ENCODE data around the gene LPO. TPM values are rescaled to one million over a fixed set of nuclear protein-coding genes. Genes with fewer than 3 reads are reported as not detected.

Gene LPO
- total RNA-seq, 1 donor from 2014 or later, result not detected

Other genes with a start within 250 kb of the LPO start
- 92.8 TPM for gene SRSF1, start 231.3 kb upstream of the LPO start, total RNA-seq
- 81.4 TPM for gene DYNLL2, start 155.2 kb upstream of the LPO start, total RNA-seq
- gene OR4D1, start 90.2 kb upstream of the LPO start, total RNA-seq, result not detected
- gene OR4D2, start 71.6 kb upstream of the LPO start, total RNA-seq, result not detected
- not detected for gene EPX, start 45.9 kb upstream of the LPO start, total RNA-seq
- gene MKS1, start 19.3 kb upstream of the LPO start, total RNA-seq, result 7.7 TPM
- 0.08 TPM for gene MPO, start 42.4 kb downstream of the LPO start, total RNA-seq
- gene TSPOAP1, start 90.2 kb downstream of the LPO start, total RNA-seq, result 12.1 TPM
- 58.2 TPM for gene SUPT4H1, start 113.6 kb downstream of the LPO start, total RNA-seq
- gene RNF43, start 178.9 kb downstream of the LPO start, total RNA-seq, result 4.4 TPM
- gene HSF5, start 249.8 kb downstream of the LPO start, total RNA-seq, result not detected